BLaER1 treated with 17β-estradiol and CSF1 and Interleukin-3, amounts not matched to agents 10 nM and 100 nM (cell line): Measurements from ENCODE around the gene IL4.
"Not testable (repeated sequence)": the region's sequence is repeated elsewhere in the genome, so short reads cannot be mapped to it uniquely, and the experiment has no call there.

Source experiments
- H3K27ac ChIP-seq, 11 experiments: shearing (Covaris generic); formaldehyde crosslinking; 2 replicates each; pipeline ENCODE4 v1.8.1; 2022
- H3K27me3 ChIP-seq, 11 experiments: shearing (Covaris generic); formaldehyde crosslinking; 2 replicates each; pipeline ENCODE4 v1.8.1; 2022
- H3K36me3 ChIP-seq, 11 experiments: shearing (Covaris generic); formaldehyde crosslinking; 2 replicates each; pipeline ENCODE4 v1.8.1; 2022
- H3K4me1 ChIP-seq, 10 experiments: shearing (Covaris generic); formaldehyde crosslinking; 2 replicates each; pipeline ENCODE4 v1.8.1; 2022
- H3K4me2 ChIP-seq, 11 experiments: shearing (Covaris generic); formaldehyde crosslinking; 2 replicates each; pipeline ENCODE4 v1.8.1; 2022
- H3K4me3 ChIP-seq, 10 experiments: shearing (Covaris generic); formaldehyde crosslinking; 2 replicates each; pipeline ENCODE4 v1.8.1; 2022
- H3K9ac ChIP-seq, 11 experiments: shearing (Covaris generic); formaldehyde crosslinking; 2 replicates each; pipeline ENCODE4 v1.8.1; 2022
- H3K9me3 ChIP-seq, 11 experiments: shearing (Covaris generic); formaldehyde crosslinking; replicated peaks in 1 of 11; 2 replicates each; pipeline ENCODE4 v1.8.1; 2022
- H4K20me1 ChIP-seq, 11 experiments: shearing (Covaris generic); formaldehyde crosslinking; 2 replicates each; pipeline ENCODE4 v1.8.1; 2022
- Cebpa-rat ChIP-seq, 11 experiments: shearing (Covaris generic); IDR thresholded peaks; 2 replicates each; pipeline ENCODE4 v1.8.1; 2022

The IL4 gene

DNA sequence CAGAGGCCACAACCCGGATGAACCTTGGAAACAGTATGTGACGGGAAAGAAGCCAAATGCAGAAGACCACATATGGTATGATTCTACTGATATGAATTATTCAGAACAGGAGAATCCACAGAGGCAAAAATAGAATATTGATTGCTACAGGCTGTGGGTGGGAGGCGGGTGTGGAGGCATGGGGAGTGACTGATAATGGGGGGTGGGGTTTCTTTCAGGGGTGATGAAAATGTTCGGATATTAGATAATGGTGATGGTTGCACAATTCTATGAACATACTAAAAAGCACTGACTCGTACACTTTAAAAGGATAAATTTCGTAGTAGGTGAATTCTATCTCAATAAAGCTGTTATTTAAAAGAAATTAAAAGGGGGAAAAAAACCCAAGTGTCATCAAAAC is 10.7 kb downstream of the IL4 start:
- H3K27ac ChIP-seq: no peak overlapping the region; a peak in 1 of 22 replicates
- H3K4me2 ChIP-seq: peak overlapping the region in 9 of 11 experiments; percentile 37 to 77 (median 68); a peak in 17 of 22 replicates
- no peak overlapping the region for H3K9ac ChIP-seq
- no peak overlapping the region for H3K4me3 ChIP-seq
- no peaks in the 10 kb centered on the region for H3K27me3 ChIP-seq
- H3K9me3 ChIP-seq: no peaks in the 10 kb centered on the region
- peaks cover 14 to 48% (median 35%) of the 10 kb centered on the region in 10 experiments for H3K4me1 ChIP-seq
- no peaks in the 10 kb centered on the region for H4K20me1 ChIP-seq
- H3K36me3 ChIP-seq: no peaks in the 10 kb centered on the region
- no peak for TF ChIP-seq Cebpa-rat (IDR thresholded peaks at IDR 0.05)

DNA sequence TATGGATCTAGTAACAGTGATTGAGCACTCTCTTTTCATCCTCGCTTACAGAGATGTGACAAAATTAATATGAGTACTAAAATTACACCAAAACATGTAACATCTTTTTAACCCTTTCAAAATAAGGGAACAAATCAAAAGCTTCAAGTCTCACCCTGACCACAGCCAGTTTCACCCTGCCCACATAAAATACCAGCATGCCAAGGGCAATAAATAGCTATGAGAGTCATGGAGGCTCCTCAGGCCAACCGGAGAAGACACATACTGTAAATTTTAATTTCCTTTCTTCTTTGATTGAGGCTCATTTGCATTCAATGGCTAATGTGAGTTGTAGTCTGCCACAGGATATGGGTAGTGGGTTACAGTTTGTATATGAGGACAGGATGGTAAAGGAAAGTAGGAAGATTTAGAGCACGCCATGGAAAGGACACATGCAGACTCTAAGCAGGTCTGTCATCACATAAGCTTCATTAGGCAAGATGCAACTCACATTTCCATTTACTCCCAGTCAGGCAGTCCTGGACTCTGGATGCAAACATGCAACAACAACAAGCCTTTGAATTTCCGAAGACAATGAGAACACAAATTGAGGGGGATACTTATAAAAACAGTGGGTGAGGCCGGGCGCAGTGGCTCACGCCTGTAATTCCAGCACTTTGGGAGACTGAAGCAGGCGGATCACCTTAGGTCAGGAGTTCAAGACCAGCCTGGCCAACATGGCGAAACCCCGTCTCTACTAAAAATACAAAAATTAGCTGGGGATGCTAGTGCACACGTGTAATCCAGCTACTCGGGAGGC is 11.3 kb downstream of the IL4 start:
- Histone ChIP-seq H4K20me1 (no peaks in the 10 kb centered on the region), H3K4me3 (no peak overlapping the region), H3K36me3 (no peaks in the 10 kb centered on the region), H3K27me3 (no peaks in the 10 kb centered on the region), H3K9ac (no peak overlapping the region), H3K4me2 (peak overlapping the region; percentile 34 to 77 (median 63)), H3K27ac (peak overlapping the region in 1 of 11 experiments; percentile 20; a peak in 1 of 22 replicates), H3K9me3 (no peaks in the 10 kb centered on the region), H3K4me1 (peaks cover 14 to 51% (median 35%) of the 10 kb centered on the region in 10 experiments)
- no peak for TF ChIP-seq Cebpa-rat (IDR thresholded peaks at IDR 0.05)

DNA sequence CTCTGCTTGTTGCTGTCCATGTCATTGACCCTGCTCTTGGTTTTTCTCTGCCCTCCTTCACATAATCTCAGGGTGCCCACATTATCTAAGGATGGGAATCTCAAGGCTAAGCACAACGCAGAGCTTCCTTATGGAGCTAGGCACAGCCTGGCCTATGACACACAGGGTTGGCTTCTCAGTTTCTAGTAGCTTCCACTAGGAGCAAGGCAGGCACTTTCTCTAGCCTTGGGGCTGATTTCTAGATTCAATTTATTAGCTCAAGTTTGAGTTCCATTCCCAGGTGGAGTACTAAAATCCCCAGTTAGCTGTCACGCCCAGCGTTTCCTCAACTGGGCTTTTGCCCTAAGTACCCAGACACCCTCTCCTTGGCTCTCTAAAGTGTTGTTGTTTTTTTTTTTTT is 12.4 kb downstream of the IL4 start:
- H3K9ac ChIP-seq: no peak overlapping the region
- H3K36me3 ChIP-seq: no peaks in the 10 kb centered on the region
- peaks cover 14 to 51% (median 35%) of the 10 kb centered on the region in 10 experiments for H3K4me1 ChIP-seq
- H3K4me2 ChIP-seq: peak overlapping the region in 5 of 11 experiments; percentile 56 to 77 (median 63); a peak in 3 of 22 replicates
- H3K27me3 ChIP-seq: no peaks in the 10 kb centered on the region
- TF ChIP-seq Cebpa-rat (IDR thresholded peaks at IDR 0.05): no peak
- no peaks in the 10 kb centered on the region for H3K9me3 ChIP-seq
- no peak overlapping the region for H3K27ac ChIP-seq
- H3K4me3 ChIP-seq: no peak overlapping the region
- H4K20me1 ChIP-seq: no peaks in the 10 kb centered on the region

DNA sequence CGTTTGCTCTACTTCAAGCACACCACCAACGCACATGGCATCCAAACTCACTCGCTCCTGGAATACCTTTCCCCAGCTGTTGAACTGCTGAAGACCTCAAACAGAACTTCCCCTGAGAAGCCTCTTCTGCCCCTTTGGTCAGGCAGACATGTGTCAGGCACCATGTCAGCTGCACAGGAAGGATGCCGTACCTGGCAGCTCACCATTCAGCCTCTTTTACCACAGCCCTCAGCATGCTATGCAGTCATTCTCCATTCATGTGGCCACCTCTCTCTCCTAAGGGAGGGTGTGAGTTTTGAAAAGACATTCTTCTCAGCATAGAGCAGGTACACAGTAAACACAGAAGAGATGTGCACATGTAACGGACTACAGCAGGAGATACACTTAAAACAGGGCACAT is 14.2 kb downstream of the IL4 start:
- TF ChIP-seq Cebpa-rat (IDR thresholded peaks at IDR 0.05): no peak
- Histone ChIP-seq H3K27ac (0 out of 22 replicates have a peak overlapping the region, but pooled peaks of 1 of the 11 experiments have one; percentile 9), H3K27me3 (no peaks in the 10 kb centered on the region), H4K20me1 (no peaks in the 10 kb centered on the region), H3K9ac (no peak overlapping the region), H3K4me2 (peak overlapping the region in 9 of 11 experiments; percentile 7 to 50 (median 35); a peak in 13 of 22 replicates), H3K4me1 (peaks cover 14 to 46% (median 35%) of the 10 kb centered on the region in 10 experiments), H3K36me3 (peaks cover 0 to 3% (median 0%) of the 10 kb centered on the region in 11 experiments; a peak in 2 of 22 replicates), H3K4me3 (no peak overlapping the region), H3K9me3 (no peaks in the 10 kb centered on the region)

DNA sequence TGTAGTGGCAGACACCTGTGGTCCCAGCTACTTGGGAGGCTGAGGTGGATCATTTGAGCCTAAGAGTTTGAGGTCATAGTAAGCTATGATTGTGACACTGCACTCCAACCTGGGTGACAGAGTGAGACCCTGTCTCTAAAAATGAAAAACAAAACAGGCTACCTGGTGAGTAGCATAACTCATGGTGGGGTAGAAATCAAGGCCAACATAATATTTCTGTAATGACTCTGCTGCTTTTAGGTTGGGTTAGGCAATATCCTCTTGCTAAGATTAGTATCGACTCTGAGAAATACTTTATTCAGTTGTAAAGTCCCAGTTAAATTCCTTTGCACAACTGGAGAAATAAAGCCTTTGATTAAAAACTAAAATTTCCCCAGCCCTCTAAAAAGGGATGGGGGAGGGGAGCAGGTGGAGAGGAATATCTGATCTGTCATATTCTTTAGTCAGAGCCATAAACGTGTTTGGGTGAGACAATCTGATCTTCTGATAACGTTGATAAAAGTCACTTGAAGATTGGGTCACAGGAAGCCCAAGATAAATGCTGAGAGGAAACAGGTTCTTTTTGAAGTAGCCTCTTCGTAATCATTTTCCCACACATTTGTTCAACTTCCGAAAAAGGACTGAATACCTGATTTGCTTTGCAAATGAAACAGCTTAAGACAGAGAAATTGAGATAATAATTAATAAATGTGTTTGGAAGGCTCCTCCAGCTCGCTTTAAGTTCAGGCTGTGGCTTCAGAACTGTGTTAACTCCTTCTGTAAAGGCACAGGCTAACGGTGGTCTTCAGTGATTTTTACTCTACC is 14.9 kb downstream of the IL4 start:
- H3K27ac ChIP-seq: 0 out of 22 replicates have a peak overlapping the region, but pooled peaks of 1 of the 11 experiments have one; percentile 9
- H3K4me2 ChIP-seq: peak overlapping the region in 10 of 11 experiments; percentile 7 to 50 (median 36); a peak in 17 of 22 replicates
- H3K4me1 ChIP-seq: peaks cover 14 to 46% (median 35%) of the 10 kb centered on the region in 10 experiments
- H3K36me3 ChIP-seq: peaks cover 0 to 3% (median 0%) of the 10 kb centered on the region in 11 experiments; a peak in 2 of 22 replicates
- H4K20me1 ChIP-seq: no peaks in the 10 kb centered on the region
- no peaks in the 10 kb centered on the region for H3K9me3 ChIP-seq
- no peaks in the 10 kb centered on the region for H3K27me3 ChIP-seq
- no peak for TF ChIP-seq Cebpa-rat (IDR thresholded peaks at IDR 0.05)
- H3K4me3 ChIP-seq: no peak overlapping the region
- no peak overlapping the region for H3K9ac ChIP-seq

DNA sequence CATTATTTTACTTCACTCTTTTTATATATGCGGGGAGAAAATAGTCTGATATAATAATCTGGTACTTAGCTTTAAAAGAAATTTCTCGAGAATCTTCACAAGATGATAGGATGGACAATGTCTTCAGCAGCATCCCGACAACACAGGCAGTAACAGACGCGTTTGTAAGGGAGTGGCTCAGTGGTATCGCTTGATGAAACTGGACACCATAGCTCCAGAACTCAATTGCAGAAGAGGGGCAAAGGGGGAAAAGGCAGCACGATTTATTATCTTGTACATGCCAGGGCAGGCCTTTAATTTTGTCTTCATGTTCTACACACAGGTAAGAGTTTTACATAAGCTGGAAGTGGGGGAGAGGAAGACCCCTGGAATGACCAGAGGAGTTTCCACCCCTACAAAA is 15.7 kb downstream of the IL4 start:
- H3K4me2 ChIP-seq: no peak overlapping the region
- H4K20me1 ChIP-seq: no peaks in the 10 kb centered on the region
- no peak overlapping the region for H3K27ac ChIP-seq
- no peak overlapping the region for H3K9ac ChIP-seq
- H3K9me3 ChIP-seq: no peaks in the 10 kb centered on the region
- H3K4me1 ChIP-seq: peaks cover 14 to 40% (median 30%) of the 10 kb centered on the region in 10 experiments
- TF ChIP-seq Cebpa-rat (IDR thresholded peaks at IDR 0.05): no peak
- H3K4me3 ChIP-seq: no peak overlapping the region
- H3K36me3 ChIP-seq: peaks cover 0 to 3% (median 0%) of the 10 kb centered on the region in 11 experiments; a peak in 2 of 22 replicates
- H3K27me3 ChIP-seq: no peaks in the 10 kb centered on the region

DNA sequence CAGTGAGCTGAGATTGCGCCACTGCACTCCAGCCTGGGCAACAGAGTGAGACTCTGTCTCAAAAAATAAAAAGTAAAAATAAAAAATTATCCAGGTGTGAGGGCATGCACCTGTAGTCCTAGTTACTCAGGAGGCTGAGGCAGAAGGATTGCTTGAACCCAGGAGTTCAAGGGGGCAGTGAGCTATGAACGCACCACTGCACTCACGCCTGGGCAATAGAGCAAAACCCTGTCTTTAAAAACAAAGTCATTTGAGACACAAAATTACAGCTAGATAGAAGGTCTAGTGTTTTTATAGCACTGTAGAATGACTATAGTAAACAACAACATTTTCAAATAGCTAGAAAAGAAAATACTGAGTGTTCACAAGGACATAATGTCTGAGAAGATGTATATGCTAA is 16.4 kb downstream of the IL4 start:
- no peak overlapping the region for H3K27ac ChIP-seq

DNA sequence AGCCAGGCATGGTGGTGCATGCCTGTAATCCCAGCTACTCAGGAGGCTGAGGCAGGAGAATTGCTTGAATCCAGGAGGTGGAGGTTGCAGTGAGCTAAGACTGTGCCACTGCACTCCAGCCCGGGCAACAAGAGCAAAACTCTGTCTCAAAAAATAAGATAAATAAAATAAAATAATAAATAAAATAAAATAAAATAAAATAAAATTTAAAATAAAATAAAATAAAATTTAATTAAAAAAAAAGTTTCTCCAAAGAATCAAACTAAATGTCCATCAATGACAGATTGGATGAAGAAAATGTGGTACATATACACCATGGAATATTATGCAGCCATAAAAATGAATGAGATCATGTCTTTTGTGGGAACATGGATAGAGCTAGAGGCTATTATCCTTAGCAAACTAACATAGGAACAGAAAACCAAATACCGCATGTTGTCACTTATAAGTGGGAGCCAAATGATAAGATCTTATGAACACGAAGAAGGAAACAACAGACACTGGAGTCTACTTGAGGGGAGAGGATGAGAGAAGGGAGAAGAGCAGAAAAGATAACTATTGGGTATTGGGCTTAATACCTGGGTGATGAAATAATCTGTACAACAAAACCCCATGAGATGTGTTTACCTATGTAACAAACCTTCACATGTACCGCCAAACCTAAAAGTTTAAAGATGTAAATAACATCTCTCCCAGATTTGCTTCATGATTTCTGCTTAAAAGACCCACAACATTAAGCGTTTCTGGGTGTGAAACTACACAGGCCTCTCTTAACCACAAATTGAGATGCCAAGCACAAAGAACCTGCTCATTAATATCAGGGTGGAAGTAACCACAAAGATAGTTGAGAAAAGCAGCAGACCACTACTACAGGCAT is 18.2 kb downstream of the IL4 start:
- H3K27ac ChIP-seq, H3K4me3 ChIP-seq, H3K9ac ChIP-seq, H3K4me2 ChIP-seq, H4K20me1 ChIP-seq, H3K27me3 ChIP-seq, H3K9me3 ChIP-seq: not testable (repeated sequence)
- H3K36me3 ChIP-seq: peaks cover 0 to 13% (median 5%) of the 10 kb centered on the region in 11 experiments; a peak in 10 of 22 replicates
- H3K4me1 ChIP-seq: peaks cover 7 to 22% (median 15%) of the 10 kb centered on the region in 10 experiments; a peak in 19 of 20 replicates

More for the DNA sequence above, 16.4 kb downstream of the IL4 start:
- TF ChIP-seq Cebpa-rat (IDR thresholded peaks at IDR 0.05): no peak
- Histone ChIP-seq H3K4me1 (peaks cover 9 to 33% (median 24%) of the 10 kb centered on the region in 10 experiments), H3K4me2 (no peak overlapping the region), H4K20me1 (no peaks in the 10 kb centered on the region), H3K27me3 (no peaks in the 10 kb centered on the region), H3K9me3 (no peaks in the 10 kb centered on the region), H3K36me3 (peaks cover 0 to 5% (median 0%) of the 10 kb centered on the region in 11 experiments; a peak in 2 of 22 replicates), H3K9ac (no peak overlapping the region), H3K4me3 (no peak overlapping the region)
